ENCODE results near the gene KIAA1671.

The KIAA1671 gene

GRCh38 chr22:25018009-25018408 lies 65.5 kb downstream of the KIAA1671 start:
- DNase-seq, result no peak

- DNase-seq, result no peak
Measured at GRCh38 chr22:25019427-25020184, 67.1 kb downstream of the KIAA1671 start.

GRCh38 chr22:25021409-25021808 lies 68.9 kb downstream of the KIAA1671 start:
- DNase-seq, result no peak

- no peak for DNase-seq
Measured at GRCh38 chr22:25021976-25022711, 69.6 kb downstream of the KIAA1671 start.

GRCh38 chr22:25023879-25024278 lies 71.4 kb downstream of the KIAA1671 start:
- no peak for DNase-seq

- DNase-seq, result no peak
Measured at GRCh38 chr22:25024895-25025294, 72.4 kb downstream of the KIAA1671 start.

- no peak for DNase-seq
Measured at GRCh38 chr22:25025491-25026400, 73.2 kb downstream of the KIAA1671 start.

GRCh38 chr22:25027043-25027906 lies 74.8 kb downstream of the KIAA1671 start:
- no peak for DNase-seq

GRCh38 chr22:25027959-25028840 lies 75.7 kb downstream of the KIAA1671 start:
- no peak for DNase-seq

GRCh38 chr22:25028841-25029141 lies 76.3 kb downstream of the KIAA1671 start:
- DNase-seq, result no peak

- no peak for DNase-seq
Measured at GRCh38 chr22:25029181-25029580, 76.7 kb downstream of the KIAA1671 start.

- no peak for DNase-seq
Measured at GRCh38 chr22:25030636-25031035, 78.1 kb downstream of the KIAA1671 start.

GRCh38 chr22:25032066-25032465 lies 79.5 kb downstream of the KIAA1671 start:
- DNase-seq, result no peak

- no peak for DNase-seq
Measured at GRCh38 chr22:25035715-25036114, 83.2 kb downstream of the KIAA1671 start.

- DNase-seq, result no peak
Measured at GRCh38 chr22:25038239-25038638, 85.7 kb downstream of the KIAA1671 start.

- DNase-seq, result no peak
Measured at GRCh38 chr22:25038771-25039170, 86.3 kb downstream of the KIAA1671 start.

- no peak for DNase-seq
Measured at GRCh38 chr22:25039255-25039654, 86.7 kb downstream of the KIAA1671 start.

- DNase-seq, result no peak
Measured at GRCh38 chr22:25039754-25040153, 87.2 kb downstream of the KIAA1671 start.

- DNase-seq, result no peak
Measured at GRCh38 chr22:25045159-25045558, 92.6 kb downstream of the KIAA1671 start.

- no peak for DNase-seq
Measured at GRCh38 chr22:25048071-25048470, 95.6 kb downstream of the KIAA1671 start.

Data from NCI-H2227 treated with DMSO at 0.1 percent for 48 hours (cell line).